ENCODE results near the gene NOS1. TPM values are rescaled to one million over a fixed set of nuclear protein-coding genes. Genes with fewer than 3 reads are reported as not detected.

Gene NOS1
- total and polyA plus RNA-seq, 11 donors: 0.01 to 0.40 (median 0.10) TPM; not detected in 1

DNA sequence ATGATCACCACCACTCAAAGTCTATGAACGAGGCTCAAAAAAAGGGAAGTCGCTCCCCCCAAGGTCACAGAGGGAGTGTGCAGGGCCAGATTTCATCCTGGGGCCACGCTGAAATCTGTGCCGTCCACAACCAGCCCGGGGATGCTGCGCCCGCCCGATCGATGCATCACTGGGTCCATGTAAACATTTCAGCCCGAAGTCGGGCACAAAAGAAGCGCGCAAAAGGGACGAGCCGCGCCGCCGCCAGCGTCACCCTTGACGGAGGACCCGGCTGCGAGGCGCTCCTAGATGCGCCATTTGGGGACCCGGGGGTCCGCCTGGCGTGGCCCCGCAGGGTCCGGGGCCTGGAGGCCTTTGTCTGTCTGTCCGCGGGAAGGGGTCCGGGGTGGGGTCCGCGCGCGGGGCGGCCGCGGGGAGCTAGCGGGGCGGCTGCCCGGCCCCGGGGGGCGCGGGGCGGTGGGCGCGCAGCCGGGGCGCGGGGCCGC is 171.7 kb downstream of the NOS1 start:
- H3K9me3 ChIP-seq: peaks cover 0 to 3% (median 0%) of the 10 kb centered on the region in 12 donors
- no peaks in the 10 kb centered on the region for H3K27me3 ChIP-seq
- intact Hi-C loops (cut with DNase I): no loop called here
- ATAC-seq (peak in 3 of 4 donors; percentile 4 to 12 (median 8)), DNase-seq (peak in 4 of 5 donors; percentile 21 to 65 (median 36))
- H3K4me1 ChIP-seq: peaks cover 0 to 21% (median 13%) of the 10 kb centered on the region in 12 donors
- H3K27ac ChIP-seq: peak overlapping the region; percentile 37 to 87 (median 76)
- H3K36me3 ChIP-seq: peaks cover 0 to 35% (median 27%) of the 10 kb centered on the region in 9 donors
- TF ChIP-seq, protein P1, sequence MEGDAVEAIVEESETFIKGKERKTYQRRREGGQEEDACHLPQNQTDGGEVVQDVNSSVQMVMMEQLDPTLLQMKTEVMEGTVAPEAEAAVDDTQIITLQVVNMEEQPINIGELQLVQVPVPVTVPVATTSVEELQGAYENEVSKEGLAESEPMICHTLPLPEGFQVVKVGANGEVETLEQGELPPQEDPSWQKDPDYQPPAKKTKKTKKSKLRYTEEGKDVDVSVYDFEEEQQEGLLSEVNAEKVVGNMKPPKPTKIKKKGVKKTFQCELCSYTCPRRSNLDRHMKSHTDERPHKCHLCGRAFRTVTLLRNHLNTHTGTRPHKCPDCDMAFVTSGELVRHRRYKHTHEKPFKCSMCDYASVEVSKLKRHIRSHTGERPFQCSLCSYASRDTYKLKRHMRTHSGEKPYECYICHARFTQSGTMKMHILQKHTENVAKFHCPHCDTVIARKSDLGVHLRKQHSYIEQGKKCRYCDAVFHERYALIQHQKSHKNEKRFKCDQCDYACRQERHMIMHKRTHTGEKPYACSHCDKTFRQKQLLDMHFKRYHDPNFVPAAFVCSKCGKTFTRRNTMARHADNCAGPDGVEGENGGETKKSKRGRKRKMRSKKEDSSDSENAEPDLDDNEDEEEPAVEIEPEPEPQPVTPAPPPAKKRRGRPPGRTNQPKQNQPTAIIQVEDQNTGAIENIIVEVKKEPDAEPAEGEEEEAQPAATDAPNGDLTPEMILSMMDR (IDR thresholded peaks at IDR 0.05): no peak
- no peak for TF ChIP-seq POLR2A (IDR thresholded peaks at IDR 0.05)
- 0 to 1% (median 1%) methylated on average over 16 to 52 of the region's 52 CpGs for WGBS, 4 donors
- peak overlapping the region; percentile 51 to 98 (median 89) for H3K4me3 ChIP-seq

DNA sequence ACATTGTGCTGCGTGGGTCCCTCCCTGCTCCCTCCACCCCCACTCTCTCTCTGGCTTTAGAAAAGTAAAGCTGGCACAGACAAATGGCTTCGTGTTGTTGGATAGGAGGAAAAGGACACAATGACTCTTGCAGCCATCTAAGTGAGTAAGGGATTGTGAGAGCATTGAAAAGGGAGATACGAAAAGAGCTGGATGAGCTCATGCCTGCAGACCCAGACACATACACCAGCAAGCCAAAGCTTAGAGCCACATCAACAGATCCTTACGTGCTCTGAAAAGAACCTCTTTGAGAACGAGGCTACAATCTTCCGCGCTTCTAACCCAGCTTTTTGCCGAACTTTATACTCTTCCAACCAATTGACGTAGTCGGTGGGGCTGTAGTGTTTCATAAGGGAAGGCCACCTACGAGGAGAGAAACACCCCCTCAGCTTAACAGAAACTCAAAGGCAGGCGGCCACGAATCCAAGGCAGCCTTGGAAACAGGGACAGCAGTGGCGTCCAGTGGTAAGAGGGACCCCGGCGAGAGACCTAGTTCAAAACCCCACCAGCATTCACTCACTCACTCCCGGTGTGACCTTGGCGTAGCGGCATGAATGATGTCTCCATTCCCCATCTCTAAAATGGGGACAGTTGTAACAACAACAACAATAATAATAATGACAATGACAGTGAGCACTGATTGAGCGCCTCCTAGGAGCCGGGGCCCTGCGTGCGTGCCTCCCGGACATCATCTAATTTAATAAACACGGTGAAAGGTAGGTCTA is 172.3 kb downstream of the NOS1 start:
- Histone ChIP-seq H3K27me3 (no peaks in the 10 kb centered on the region), H3K36me3 (peaks cover 0 to 41% (median 33%) of the 10 kb centered on the region in 9 donors), H3K4me1 (peaks cover 0 to 21% (median 13%) of the 10 kb centered on the region in 12 donors), H3K9me3 (peaks cover 0 to 3% (median 0%) of the 10 kb centered on the region in 12 donors), H3K4me3 (peak overlapping the region; percentile 51 to 98 (median 89)), H3K27ac (peak overlapping the region; percentile 36 to 87 (median 76))
- intact Hi-C loops (cut with DNase I): no loop called here
- peak; percentile 55 to 70 (median 57) for ATAC-seq
- WGBS, 4 donors: 24 to 26% (median 24%) methylated on average over 12 to 25 of the region's 25 CpGs
- peak in 1 of 5 donors; percentile 9 for DNase-seq
- TF ChIP-seq, protein P1 (IDR thresholded peaks at IDR 0.05): no peak
- no peak for TF ChIP-seq POLR2A (IDR thresholded peaks at IDR 0.05)

DNA sequence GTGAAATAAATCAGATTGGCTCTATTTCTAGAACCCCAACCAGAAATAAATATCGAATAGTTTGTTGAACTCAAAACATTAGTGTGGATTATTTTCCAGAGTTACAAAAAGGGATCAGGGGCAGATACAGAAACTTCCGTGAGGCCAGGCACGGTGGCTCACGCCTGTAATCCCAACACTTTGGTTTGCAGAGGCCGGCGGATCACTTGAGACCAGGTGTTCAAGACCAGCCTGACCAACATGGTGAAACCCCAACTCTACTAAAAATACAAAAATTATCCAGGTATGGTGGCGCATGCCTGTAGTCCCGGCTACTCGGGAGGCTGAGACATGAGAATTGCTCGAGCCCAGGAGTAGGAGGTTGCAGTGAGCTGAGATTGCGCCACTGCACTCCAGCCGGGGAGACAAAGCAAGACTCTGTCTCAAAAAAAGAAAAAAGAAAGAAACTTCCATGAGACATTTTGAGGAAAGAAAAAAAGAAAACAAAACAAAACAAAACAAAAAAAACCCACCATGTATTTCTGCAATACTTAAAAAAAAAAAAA is 173.2 kb downstream of the NOS1 start:
- 95 to 97% (median 95%) methylated on average over 12 of the region's 12 CpGs for WGBS, 4 donors
- Histone ChIP-seq H3K36me3 (peaks cover 0 to 51% (median 42%) of the 10 kb centered on the region in 9 donors), H3K4me3 (peak overlapping the region in 2 of 12 donors; percentile 79 to 91), H3K27me3 (no peaks in the 10 kb centered on the region), H3K27ac (peak overlapping the region in 2 of 12 donors; percentile 58 to 79), H3K9me3 (no peaks in the 10 kb centered on the region), H3K4me1 (peaks cover 0 to 21% (median 13%) of the 10 kb centered on the region in 12 donors)
- intact Hi-C loops (cut with DNase I): no loop called here
- no peak for TF ChIP-seq POLR2A (IDR thresholded peaks at IDR 0.05)
- TF ChIP-seq, protein P1 (IDR thresholded peaks at IDR 0.05): no peak
- DNase-seq: no peak
- ATAC-seq: no peak

DNA sequence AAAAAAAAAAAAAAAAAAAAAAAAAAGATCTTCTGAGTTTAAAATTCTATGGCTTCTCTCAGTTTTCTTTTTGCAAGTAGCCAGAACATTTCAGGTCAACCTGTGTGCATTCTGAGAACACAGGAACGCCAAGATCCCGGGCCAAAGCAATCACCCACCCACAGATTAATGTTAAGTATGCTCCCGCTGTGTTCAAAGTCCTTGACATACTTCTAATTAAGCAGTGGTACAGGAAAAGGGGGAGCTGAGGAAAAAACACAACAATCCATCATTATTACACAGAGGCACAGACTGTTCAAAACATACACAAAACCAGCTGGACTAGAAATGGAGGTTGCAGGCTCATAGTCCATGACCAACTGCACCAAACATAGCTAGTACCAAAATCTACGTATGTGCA is 174.0 kb downstream of the NOS1 start:
- 81 to 87% (median 83%) methylated on average over 4 of the region's 4 CpGs for WGBS, 4 donors
- ATAC-seq (no peak), DNase-seq (no peak)
- intact Hi-C loops (cut with DNase I): no loop called here
- no peaks in the 10 kb centered on the region for H3K9me3 ChIP-seq
- TF ChIP-seq POLR2A (IDR thresholded peaks at IDR 0.05): no peak
- TF ChIP-seq, protein P1 (IDR thresholded peaks at IDR 0.05): no peak
- no peaks in the 10 kb centered on the region for H3K27me3 ChIP-seq
- H3K36me3 ChIP-seq: peaks cover 0 to 58% (median 50%) of the 10 kb centered on the region in 9 donors
- H3K27ac ChIP-seq: no peak overlapping the region
- H3K4me1 ChIP-seq: peaks cover 0 to 21% (median 13%) of the 10 kb centered on the region in 12 donors
- H3K4me3 ChIP-seq: no peak overlapping the region
